ENCODE measurements around the gene TAGLN3.

The TAGLN3 gene

DNA sequence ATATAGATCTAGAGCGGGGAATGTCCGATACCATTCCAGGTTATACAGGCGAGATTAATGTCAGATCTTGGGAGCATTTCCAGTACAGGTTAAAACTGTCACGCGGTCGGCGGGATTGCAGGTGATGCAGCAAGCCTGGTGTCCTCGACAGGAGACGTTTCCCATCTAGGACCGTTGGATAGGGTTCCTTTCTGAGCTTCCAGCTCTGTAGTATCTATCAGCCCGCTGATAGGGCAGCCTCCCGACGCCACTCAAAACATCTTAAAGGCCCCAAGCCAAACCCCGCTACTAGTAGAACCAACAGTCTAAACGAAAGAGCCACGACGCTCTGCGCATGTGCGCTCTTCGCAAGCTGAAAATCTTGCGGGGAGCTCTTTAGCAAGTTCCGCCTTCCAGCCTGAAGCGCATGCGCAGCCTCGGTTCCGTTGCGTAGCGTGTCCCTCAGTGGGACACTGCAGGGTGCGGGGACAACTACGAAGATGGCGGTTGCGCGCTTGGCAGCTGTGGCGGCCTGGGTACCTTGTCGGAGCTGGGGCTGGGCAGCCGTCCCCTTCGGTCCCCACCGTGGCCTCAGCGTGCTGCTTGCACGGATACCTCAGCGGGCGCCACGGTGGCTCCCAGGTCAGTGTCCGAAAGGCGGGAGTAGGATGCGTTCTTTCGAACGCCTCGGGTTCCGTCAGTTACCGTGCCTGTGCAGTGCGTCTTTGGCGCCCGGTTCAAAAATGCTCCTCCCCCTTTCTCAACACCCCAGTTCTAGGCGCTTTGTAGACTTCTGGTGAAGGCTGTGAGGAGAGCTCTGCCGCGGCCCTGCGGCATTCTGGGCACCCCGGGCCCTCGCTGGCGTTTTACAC lies 19.9 kb upstream of the TAGLN3 start, which contains the start of gene ABHD10:
Gene ABHD10, plus strand, starts transcription at position 444 of the 851 bp plus-strand sequence. Its CDS starts 36 bp downstream, at position 480.
- peak; percentile 86 for FAIRE-seq

DNA sequence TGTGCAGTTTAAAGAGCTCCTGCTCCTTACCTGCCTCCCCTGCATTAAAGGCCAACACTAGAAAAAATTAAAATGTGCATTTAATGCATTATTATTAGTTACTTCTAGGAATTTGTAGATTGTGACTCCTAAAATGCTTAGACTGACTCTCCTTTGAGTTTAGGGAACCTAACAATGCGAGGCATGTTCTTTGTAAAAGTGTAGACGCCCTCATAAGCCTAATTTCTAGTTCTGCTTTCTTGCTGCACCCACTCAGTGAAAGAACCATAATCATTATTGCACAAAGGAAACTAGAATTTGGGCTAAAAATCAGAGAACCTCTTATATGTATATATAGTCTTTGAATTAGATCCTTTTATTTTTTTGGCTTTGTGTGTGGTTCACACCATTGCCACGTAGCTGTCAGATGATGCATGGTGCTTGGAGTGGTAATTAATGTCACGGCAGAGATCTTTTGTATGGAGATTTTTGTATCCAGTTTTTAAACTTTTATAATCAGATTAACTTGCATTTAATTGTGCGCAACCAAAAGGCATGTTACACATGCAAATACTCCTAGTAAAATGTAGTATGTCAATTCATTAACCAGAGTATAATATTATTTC lies 19.2 kb upstream of the TAGLN3 start:
- no peak for FAIRE-seq

DNA sequence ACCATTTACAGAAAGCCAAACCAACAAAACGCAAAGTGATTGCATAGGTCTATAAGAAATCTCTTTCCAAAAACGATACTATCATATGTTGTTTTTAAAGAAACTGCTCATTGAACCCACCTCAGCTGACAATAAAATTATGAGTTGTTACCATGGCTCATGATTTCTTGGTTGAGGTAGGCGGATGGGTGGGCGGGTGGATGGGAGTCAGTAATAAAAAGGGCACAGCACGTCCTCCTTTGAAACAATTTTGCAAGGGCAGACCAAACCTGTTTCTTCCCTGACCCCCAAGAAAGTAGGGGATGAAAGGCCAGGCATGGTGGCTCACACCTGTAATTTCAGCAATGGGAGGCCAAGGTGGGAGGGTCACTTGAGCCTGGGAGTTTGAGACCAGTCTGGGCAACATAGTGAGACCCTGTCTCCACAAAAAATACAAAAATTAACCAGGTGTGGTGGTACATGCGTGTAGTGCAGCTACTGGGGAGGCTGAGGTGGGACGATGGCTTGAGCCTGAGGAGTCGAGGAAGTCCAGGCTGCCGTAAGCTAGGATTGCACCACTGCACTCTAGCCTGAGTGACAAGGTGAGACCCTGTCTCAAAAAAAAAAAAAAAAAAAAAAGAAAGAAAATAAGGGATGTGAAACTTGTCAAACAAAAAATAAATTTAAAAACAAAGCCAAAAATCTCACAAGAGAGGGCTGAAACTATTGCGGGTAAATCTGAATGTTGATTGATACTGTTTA lies 17.8 kb upstream of the TAGLN3 start:
- FAIRE-seq = no peak

DNA sequence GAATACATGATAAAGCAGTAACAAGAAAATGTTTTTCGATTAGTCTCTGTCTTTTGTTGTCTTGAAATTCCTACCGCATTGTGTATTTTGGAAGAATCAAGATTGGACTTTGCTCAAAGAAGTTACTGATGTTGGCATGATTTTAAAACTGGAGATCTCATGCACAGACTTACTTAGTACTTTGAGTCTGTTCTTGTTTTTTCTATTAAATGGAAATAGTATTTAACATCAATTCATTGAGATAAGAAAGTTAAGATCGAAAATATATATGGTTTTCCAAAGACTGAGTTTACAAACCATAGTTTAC lies 17.3 kb upstream of the TAGLN3 start:
- no peak for FAIRE-seq

DNA sequence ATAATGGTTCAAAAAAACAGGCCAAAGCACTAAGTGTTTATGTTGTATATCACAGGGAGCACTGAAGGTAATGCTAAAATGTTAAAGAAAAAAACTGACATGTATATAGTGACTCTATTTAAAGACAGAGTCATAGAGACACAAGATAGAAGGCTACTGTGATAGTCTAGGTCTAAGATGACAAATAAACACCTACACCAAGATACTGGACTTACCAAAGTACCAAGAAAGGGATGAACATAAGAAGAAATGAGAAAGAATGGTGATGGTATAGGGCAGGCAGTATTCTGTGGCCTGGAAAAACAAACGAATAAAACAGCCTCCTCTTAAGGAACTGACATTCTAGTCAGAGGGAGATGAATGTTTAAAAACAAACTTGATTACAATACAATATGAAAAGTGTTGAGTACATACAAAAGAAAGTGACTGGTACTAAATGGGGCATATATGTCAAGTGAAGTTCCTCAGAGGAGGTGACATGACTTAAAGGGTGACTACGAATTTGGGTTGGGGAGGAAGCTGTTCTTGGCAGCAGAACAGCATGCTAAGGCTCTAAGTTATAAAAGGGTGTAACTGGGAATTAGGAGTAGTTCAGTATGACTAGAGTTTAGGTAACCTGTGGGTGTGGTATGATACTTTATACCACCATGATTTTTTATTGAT lies 14.0 kb upstream of the TAGLN3 start:
- FAIRE-seq = no peak

DNA sequence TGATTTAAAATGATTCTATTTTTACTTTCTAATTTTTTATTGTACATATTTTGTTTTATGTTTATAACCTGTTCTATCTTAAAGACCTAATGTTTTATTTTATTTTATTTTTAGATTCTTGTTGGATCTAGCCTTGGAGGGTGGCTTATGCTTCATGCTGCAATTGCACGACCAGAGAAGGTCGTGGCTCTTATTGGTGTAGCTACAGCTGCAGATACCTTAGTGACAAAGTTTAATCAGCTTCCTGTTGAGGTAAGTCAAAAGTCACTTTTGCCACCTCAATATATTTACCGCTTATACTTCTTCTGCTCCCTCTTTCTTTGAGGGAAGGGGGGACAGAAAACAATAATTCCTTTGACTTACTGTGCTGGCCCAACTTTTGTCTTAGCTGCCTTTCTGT lies 11.9 kb upstream of the TAGLN3 start:
- FAIRE-seq = no peak

DNA sequence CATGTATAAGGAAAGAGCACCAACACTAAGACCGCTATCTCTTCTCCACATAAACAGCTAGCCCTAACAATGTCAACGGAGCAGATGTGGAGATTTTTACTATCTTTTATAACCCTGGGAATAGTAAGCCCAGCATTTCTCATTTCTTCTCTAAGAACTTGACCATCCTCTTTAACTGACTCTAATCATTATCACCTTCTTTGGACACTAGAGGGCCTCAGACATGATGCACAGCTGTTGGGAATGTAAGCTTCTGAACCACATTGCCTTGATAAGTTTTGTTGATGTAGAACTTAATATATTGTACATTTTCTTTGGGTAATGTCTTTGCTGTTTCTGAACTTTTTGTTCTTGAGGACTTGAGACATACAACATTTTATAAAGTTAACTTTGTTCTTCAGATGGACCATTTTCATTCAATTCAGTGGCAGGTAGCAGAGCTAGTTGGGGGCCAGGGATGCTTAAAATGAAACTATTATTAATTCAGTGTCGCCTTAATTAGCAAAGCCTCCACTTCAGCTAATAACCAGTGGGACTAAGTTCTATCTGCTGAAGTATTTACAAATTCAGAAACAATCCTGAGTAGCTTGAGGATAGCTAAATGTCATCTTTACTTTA lies 9.6 kb upstream of the TAGLN3 start:
- FAIRE-seq = peak; percentile 77

DNA sequence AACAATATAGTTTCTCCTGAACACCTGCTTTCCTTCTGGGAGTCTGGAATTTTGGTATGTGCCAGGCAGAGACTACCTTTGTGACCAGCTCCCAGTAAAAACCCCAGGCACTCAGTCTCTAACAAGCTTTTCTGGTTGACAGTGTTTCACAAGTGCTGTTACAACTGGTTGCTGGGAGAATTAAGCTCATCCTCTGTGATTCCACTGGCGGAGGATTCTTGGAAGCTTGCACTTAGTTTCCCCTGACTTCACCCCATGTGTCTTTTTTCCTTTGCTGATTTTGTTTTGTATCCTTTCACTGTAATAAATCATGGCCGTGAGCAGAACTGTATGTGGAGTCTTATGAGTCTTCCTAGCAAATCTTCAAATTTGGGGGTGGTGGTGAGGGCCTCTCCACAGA lies 5.7 kb upstream of the TAGLN3 start:
- no peak for FAIRE-seq

DNA sequence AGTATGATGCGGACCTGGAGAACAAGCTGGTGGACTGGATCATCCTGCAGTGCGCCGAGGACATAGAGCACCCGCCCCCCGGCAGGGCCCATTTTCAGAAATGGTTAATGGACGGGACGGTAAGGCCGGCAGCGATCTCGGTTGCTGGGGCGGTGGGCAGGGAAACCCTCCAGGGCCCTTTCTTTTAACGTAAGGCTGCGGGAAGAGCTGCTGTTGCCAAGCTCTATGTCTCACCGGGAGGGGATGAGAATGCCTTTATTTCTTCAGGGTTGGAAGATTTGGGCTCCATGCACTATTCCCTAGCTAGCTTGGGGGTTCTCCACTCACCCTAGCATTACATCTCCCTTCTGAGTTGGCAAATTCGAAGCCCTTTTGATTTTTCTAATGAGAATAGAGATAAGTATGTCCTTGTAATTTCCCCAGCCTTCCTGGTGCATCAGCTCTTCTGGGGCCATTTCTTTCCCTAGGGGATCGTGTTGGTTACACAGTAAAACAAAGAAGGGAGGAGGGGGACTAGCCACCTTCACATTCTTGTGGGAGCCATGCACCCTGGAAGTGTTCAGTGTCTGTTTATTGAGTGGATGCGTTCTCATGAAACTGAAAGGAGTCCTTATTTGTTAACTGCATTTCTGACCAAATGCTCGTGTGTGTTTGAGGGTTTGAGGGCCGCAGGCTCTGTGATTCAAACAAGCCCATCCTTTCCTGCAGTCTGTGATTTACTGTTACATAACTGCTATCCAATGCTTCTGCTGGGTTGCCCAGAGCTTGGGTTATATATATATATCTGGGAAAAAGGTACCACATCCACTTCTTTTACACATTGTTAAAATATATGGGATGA lies 982 bp downstream of the TAGLN3 start:
- FAIRE-seq = no peak

DNA sequence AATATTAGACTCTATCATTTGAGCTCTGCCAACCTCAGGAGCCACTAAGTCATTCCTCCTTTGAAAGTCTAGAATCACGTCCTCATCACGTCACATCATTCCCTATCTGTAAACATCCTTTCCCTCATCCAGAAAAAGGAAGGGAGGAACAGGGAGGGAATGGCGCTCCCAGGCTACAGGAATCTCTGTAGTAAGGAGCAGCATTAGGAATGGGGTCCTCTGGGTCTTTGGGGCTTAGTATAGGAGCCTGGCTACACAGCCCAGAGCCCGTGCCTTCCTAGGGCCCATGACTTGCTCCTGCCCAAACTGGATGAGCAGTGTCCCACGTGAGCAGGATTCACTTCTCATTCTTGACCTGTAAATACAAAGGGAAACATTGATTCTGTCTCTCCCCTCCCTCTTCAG lies 1.6 kb downstream of the TAGLN3 start:
- FAIRE-seq = no peak

DNA sequence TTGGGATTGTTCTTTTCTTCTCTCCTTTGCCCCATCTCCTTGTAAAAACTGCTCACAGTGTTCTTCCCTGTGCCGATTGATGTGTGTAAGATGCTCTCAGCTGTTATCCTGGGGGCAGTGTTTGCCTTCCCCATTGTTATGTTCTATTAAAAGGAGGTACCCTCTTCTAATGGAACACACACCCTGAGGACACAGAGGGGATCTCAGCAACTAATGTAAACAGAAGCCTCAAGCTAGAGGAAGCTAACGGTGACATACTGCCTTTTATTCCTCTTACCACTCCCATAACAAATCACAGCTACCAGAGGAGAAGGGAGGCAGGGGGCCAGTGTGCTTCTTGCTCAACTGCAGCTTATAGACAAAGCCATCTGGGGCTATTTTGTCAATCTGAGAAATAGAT lies 2.2 kb downstream of the TAGLN3 start:
- no peak for FAIRE-seq

DNA sequence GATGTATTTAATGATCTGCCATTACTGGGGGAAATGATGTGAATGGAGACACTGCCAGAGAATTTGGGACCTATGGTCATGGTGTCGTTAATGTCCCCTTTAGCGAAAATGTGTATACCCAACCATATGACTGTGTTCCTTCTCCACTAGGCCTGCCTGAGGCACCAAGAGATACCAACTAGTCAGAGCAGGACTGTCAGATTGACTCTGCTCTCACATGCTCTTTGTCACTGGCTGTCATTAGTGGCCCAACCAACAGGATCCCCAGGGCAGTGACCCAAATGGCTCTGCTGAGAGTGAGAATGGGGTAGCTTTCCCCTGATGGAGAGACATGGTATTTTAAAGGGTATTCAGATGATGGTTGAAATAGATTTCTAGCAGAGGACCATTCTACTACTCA lies 2.8 kb downstream of the TAGLN3 start:
- FAIRE-seq = no peak

DNA sequence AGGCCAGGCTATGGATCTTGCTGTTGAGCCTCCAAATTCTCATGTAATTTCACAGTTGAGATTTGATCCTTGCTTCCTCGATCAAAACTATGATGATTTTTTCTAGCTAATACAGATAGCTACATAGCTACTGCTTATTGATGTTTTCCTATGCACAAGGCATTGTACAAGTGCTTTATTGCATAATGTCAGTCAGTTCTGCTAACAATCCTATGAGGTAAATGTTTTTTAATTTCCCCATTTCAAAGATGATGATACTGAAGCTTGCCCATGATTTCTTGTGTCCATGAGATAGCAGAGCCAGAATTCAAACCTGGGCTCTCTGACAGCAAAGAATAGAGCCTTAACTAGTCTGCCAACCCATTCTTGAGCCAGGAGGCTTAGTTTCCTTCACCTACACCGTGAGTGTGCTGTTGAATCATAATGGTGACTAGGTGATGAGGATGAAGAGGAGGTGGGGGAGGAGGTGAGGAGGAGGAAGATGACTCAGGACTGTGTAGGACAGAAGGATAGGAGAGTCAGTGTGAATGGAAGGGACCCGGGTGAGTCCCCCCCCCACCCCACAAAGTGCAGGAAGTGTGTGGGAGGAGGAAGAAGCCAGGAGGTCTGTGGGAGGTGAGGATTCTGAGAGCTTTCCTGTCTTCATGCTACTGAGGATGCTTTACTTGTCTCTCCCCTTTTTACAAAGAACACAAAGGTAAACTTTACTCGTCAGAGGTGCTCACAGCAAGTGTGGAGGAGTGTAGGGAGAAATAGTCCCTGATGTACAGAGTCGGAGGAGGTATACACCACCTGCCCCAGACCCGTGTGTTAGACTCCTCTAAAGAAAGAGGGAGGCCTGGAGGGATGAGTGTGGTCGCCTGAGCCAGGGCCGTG lies 3.6 kb downstream of the TAGLN3 start:
- no peak for FAIRE-seq

DNA sequence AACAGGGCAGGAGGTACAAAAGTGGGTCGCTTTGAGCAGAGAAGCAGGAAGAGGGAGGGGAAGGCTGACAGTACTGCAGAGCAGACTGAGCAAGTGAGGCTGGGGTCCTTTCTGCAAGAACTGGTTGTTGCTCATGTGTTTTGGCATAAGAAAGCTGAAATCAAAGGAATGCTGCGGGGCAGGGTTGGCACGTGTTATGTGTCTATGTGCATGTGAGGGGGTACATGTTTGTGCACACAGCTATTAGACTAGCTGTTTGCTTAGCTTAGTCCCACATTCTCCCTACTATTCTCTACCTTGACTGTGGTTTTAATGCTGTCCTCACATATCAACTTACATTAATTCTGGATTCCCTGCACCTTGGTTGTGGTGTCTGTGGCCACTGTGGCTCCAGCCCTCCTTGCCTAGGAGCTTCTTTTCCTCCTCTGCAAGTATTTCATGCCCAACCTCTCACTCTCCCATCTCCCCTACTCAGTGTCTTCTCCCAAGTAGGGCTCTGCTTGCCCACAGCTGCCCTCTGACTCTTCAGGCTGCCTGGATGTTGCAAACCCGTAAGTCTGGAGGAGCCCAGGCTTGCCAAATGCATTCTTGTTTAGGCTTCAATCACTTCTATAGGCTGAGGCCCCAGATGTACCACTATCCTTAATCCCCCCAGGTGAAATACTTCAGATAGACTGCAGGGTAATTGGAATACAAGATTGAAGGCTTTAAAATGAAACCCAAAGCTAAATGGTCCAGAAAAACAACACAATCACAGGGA lies 4.8 kb downstream of the TAGLN3 start:
- no peak for FAIRE-seq

DNA sequence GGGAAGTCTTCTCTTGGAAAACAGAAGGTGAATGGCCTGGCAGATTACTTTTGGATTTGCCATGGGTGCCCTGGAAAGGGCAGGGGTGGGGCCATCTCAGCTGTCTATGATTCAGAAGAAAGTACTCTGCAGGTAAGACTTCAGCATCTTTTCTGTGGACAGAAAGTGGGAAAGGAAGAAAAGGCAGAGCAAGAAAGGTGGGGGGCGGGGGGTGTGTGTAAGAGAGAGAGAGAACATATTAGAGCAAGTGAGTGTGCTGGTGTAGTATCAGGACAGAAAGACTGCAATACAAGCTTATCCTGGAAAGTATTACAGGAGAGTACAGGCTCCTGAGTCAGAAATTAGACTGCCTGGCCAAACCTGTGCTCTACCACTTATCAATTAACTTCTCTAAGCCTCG lies 5.5 kb downstream of the TAGLN3 start:
- FAIRE-seq = no peak

DNA sequence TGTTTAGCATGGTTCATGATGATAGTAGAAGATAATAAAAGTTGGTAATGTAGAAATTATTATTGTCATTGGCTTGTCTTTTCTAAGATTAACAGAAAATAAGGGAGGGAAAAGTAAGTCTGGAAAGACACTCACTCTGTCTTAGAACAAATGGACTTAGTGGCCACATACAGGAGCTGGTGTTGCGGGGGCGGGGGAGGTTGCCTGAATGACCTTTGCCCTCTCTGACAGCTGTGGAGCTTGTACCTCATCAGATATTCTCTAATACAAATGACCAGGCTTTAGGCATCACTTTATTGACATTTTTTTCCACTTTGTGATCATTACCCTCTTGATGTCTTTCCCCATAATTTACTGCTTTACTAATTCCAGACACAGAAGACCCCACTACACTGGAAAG lies 5.9 kb downstream of the TAGLN3 start:
- no peak for FAIRE-seq

DNA sequence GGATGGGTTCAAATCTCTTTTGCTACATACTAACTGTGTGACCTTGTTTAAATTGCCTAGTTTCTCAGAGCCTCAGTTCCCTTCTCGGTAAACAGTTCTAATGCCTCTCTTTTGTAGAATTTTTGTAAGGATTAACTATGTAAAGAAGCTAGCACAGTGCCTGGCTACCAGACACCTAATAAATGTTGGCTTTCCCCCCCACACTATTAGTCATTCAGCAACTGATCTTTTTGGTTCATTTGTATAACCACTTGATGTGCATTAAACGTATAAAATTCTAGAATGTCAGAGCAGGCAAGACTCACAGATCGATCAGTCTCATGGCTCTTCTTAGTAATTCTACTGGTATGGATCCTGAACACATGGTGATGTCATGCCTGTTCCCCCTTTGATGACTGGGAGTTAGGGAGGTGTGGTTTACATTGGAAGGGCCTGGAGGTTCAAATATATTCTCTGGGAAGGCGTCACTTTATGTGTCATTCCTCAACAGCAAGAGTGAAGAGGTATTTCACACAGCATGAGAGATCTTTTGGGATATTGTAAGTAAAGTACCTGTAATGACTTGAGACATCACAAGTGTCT lies 6.5 kb downstream of the TAGLN3 start:
- FAIRE-seq = no peak

DNA sequence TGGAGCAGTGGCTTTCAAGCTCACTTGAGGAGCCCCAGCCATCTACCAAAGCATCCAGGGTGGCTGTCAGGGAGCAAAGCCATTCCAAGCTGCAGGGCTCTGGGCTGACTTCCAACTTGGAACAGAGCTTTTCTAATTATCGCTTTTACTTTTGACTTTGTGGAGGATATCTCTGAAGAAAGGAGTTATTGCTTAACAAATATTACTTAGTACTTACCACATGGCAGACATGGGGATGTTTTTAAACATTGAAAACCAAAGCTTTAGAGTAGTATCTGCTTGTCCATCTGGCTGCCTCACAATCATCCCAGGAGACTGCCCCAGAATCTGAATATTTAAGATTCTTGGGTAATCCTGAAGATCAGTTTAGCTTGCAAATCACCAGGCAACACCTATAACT lies 8.9 kb downstream of the TAGLN3 start:
- FAIRE-seq = no peak

DNA sequence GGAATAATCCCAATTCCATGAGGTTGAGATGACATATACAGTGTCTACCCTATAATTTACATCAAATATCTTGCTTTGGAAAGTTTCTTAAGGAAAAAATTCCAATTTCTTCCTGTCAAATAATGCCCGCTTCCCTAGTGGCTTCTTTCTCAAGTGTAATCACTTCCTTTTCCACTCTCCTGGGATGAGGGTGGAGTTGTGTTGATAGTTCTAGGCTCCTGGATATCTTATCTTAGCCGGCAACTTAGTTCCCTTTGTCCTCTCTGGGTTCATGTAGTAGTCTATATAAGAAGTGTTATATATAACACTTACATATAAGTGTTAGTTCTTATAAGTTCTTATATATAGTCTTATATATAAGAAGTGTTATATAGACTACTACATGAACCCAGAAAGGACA lies 10.9 kb downstream of the TAGLN3 start:
- no peak for FAIRE-seq

DNA sequence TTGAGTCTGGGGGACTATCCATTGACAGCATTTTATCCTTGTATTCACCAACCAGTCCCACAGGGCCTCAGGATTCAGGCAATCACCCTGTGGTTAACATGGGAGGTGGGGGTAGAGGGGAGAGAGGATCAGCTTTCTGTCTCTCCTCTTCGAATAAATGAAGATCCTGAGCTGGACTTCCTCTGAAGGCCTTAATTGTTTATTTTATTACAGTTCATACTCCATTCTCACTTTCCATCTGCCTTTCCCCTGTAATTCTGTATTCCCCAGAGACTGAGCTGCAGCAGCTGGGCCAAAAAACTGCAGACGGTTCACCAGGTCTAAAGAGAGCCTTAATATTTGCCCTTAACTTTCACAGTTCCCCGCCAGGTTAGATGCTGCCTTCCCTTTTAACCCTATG lies 11.9 kb downstream of the TAGLN3 start:
- no peak for FAIRE-seq
